Measurements from ENCODE around the gene HOXA9.

HOXA9 gene

GRCh38 chr7:27151931-27152815, 13.2 kb downstream of the HOXA9 start, which contains the start of gene HOXA3:
HOXA3 (minus strand) TSS chr7:27152583; CDS start chr7:27110640, 41,943 bp downstream.
- DNase-seq = no peak

- no peak for DNase-seq
These were observed 13.9 kb downstream of the HOXA9 start for GRCh38 chr7:27151341-27151930.

- DNase-seq = peak; percentile 55 to 56
These were observed 14.6 kb downstream of the HOXA9 start for GRCh38 chr7:27150568-27151340.

- no peak for DNase-seq
These were observed 15.3 kb downstream of the HOXA9 start for GRCh38 chr7:27149842-27150567.

GRCh38 chr7:27148756-27149641, 16.3 kb downstream of the HOXA9 start:
- DNase-seq = no peak

- no peak for DNase-seq
These were observed 17.1 kb downstream of the HOXA9 start for GRCh38 chr7:27148031-27148755.

- no peak for DNase-seq
These were observed 17.9 kb downstream of the HOXA9 start, which contains the start of gene HOXA6 for GRCh38 chr7:27147199-27148030. HOXA6 (minus strand) TSS chr7:27147774; CDS start chr7:27147749, 25 bp downstream.

- DNase-seq = no peak
These were observed 18.7 kb downstream of the HOXA9 start for GRCh38 chr7:27146491-27147198.

GRCh38 chr7:27145914-27146412, 19.4 kb downstream of the HOXA9 start:
- no peak for DNase-seq

GRCh38 chr7:27145165-27145913, 20.0 kb downstream of the HOXA9 start:
- no peak for DNase-seq

- no peak for DNase-seq
These were observed 20.6 kb downstream of the HOXA9 start for GRCh38 chr7:27144781-27145164.

- DNase-seq = no peak
These were observed 21.2 kb downstream of the HOXA9 start for GRCh38 chr7:27143950-27144780.

- DNase-seq = no peak
These were observed 22.1 kb downstream of the HOXA9 start, which contains the start of gene HOXA5 for GRCh38 chr7:27143023-27143949. HOXA5 (minus strand) TSS chr7:27143681; CDS start chr7:27143607, 74 bp downstream.

GRCh38 chr7:27142580-27143022, 22.7 kb downstream of the HOXA9 start:
- DNase-seq = no peak

- DNase-seq = no peak
These were observed 23.3 kb downstream of the HOXA9 start for GRCh38 chr7:27141923-27142579.
